HG03103 (cell line): ENCODE measurements around the gene TMEM161A.

Experiments used
- ATAC-seq: cut with Tn5 transposase; IDR thresholded peaks from one replicate; pipeline ENCODE4 v1.9.1; 2021; ENCODE audit warnings: low read depth; ENCODE audit not compliant: unreplicated experiment

Gene TMEM161A

DNA sequence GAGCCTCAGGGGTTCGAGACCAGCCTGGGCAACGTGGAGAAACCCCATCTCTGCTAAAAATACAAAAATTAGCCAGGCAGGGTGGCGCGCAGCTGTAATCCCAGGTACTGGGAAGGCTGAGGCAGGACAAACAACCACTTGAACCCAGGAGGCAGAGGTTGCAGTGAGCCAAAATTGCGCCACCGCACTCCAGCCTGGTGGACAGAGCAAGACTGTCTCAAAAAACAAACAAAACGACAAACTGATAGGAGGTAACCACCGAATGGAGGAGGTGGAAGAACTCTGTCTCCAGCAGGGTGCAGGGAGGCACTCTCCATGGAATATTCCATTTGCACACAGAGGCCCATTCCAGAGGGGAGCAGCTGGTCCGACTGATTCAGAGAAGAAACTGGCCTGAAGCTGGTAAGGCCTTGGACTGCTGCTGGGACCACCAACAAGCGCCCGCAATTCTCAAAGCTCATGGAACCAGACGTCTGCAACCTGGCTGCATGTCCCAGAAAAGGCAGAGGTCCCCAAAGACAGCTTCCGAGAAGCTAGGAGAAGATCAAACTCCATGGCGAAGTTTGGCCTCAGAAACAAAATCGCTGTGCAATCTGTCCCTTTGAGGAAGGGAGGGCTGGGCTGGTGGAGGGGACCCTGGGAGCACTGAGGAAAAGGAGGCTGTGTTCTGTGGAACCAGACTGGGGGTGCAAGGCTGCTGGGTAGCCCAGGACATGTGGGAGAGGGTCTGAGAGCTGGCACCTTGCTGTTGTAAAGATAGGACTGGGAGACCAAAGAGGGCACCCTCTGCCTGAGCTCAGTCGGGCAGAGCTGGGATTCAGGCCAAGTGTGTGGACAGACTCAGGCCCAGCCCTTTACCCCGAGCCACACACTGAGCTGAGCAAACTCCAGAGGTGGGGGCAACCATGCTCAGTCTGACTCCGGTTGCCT is 39.3 kb downstream of the TMEM161A start:
- no peak for ATAC-seq

DNA sequence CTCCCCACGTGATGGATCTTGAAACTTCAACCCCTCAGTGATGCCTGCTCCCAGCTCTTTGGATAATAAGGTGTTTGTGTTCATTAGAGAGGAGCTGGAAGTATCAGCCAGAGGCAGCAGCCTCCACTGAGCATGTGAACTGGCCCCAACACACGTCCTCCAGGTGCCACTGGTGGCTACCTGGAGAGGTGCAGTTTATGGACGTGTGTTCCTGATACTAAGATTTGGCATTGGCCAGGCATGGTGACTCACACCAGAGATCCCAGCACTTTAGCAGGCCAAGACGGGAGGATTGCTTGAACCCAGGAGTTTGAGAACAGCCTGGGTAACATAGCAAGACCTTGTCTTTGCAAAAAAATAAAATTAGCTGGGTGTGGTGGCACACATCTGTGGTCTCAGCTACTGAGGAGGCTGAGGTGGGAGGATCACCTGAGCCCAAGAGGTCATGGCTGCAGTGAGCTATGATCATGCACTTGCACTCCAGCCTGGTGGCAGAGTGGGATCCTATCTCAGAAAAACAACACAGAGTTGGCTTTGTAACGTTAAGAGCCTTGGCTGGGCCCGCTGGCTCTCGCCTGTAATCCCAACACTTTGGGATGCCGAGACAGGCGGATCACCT is 40.1 kb downstream of the TMEM161A start:
- ATAC-seq, result no peak

DNA sequence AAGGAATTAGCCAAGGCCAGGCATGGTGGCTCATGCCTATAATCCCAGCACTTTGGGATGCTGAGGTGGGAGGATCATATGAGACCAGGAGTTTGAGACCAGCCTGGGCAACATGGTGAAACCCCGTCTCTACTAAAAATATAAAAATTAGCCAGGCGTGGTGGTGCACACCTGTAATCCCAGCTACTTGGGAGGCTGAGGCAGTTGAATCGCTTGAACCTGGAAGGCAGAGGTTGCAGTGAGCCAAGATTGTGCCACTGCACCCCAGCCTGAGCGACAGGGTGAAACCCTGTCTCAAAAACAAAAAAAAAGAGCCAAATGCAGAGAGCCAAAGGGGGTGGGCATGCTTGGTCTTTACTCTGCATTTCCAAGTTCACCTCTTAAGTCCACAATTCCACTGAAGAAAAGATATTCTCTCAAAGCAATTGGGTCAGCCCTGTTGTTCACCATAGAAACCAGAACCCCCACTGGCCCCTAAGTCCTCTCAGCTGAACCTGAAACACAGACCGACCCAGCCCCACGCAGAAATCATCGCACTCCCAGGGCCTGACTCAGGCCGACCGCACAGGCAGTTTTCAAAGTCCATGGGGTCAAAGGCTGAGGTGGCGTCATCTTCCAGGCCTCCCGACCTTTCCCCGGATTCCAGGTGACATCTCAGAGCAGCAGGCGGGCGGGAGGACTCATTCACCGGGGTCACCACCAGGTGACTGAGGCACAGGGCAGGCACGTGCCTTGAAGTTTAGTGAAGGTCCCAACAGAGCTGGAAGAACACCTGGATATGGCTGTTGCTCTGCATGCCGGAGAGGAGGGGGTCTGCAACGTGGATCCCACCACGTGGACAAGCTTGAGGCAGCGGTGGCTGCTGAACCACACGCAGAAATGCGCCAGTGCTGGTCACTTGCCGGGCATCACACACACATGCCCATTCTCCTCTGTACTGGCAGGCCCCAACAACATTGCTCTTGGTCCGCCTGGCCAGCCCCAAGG is 41.3 kb downstream of the TMEM161A start:
- no peak for ATAC-seq

DNA sequence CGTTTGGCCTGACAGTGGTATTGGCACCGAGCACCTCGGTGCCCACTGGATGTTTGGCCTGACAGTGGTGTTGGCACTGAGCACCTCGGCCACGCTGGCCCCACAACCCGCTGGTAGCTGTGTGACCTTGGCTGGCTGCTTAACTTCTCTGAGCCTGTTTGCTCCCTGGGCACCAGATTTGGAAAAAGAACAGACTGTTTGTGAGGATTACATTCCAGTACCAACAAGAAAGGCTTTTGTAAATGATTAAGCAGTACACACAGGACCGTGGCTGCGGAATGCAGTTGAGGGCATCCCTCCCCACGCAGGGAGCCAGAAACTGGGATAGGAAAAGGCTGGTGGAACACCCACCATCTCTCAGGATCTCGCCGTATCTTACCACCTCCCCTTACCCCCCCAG is 42.6 kb downstream of the TMEM161A start:
- ATAC-seq, result no peak

DNA sequence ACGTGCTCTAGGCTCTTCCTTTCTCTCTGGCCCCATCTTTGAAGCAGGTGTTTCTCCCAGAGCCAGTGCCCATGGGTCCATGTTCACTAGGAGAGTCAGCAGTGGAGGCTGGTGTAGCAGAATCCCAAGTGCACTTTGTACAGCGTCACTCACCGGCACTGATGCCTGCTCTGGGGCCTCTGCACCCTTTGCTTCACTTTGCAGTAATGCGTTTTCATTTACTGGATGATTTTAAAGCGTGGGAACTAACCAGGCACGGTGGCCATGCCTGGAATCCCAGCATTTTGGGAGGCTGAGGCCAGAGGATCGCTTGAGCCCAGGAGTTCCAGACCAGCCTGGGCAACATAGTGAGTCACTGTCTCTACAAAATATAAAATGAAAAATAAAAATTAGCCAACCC is 43.8 kb downstream of the TMEM161A start:
- no peak for ATAC-seq

- no peak for ATAC-seq
Measured at GRCh38 chr19:19087676-19088075, 50.6 kb downstream of the TMEM161A start.

- ATAC-seq, result no peak
Measured at GRCh38 chr19:19083413-19084178, 54.7 kb downstream of the TMEM161A start.

DNA sequence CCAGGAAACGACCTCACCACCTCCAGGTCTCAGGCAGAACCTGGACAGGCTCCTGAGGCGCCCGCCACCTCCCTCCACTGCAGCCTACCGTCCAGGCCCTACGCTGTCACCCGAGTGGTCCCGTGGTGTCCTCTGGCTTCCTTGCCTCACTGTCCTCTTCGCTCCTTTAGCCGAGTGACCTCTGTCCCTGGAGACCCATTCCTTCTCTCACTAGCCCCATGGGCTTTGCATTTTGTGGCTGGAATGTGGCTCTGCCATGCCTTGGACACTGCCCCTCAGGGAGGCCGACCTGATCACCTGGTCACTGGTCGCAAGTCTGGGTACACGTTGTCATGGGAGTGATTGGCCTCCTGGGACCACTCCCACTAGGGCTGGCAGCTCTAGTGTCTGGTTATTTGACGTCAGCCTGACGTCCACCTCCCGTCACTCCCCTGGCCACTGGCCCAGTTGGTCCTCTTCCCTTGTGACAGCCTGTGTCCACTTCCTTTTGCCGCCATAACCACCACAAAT is 56.6 kb downstream of the TMEM161A start:
- no peak for ATAC-seq

GRCh38 chr19:19079571-19079970 is 58.7 kb downstream of the TMEM161A start:
- ATAC-seq, result no peak

DNA sequence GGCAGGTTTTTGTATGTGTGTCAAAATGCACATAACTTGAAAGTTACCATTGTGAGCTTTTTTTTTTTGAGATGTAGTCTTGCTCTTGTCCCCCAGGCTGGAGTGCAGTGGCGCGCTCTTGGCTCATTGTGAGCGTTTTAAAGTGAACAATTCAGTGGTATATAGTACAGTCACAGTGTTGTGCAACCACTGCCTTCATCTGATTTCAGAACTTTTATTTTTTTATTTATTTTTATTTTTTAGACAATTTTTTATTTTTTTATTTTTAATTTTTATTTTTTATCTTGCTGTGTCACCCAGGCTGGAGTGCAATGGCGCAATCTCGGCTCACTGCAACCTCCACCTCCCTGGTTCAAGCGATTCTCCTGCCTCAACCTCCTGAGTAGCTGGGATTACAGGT is 59.5 kb downstream of the TMEM161A start:
- no peak for ATAC-seq

- no peak for ATAC-seq
Measured at GRCh38 chr19:19077103-19077502, 61.2 kb downstream of the TMEM161A start.

GRCh38 chr19:19076476-19076875 is 61.8 kb downstream of the TMEM161A start:
- no peak for ATAC-seq

- no peak for ATAC-seq
Measured at GRCh38 chr19:19075126-19075525, 63.2 kb downstream of the TMEM161A start.

DNA sequence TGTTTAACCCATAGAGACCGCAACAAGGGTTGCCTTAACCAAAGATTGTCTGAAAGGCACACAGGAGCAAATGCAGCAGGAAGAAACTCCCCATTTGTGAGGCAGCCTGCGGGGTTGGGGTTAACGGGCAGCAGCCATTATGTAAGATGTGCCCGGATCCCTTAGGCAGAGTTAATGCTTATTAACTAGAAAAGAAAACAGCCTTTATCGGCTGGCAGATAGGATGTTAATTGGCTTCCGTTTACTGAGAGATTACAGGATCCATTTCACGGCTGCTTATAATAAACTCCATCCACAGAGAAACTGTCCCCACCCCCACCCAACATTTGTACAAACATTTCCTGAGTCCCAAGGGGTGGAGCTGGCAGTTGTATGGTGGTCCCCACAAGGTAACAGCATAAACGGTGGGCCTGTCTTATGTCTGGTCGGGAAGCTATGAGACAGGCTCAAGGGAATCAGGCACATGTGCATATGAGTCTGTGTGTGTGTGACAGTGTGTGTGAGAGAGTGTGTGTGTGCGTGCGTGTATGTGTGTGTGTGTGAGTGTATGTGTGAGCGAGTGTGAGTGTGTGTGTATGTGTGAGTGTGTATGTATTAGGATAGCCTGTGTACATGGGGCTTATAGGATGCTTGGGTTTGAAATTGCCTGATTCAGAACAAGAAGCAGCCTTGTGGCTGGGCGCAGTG is 63.9 kb downstream of the TMEM161A start:
- ATAC-seq, result no peak

DNA sequence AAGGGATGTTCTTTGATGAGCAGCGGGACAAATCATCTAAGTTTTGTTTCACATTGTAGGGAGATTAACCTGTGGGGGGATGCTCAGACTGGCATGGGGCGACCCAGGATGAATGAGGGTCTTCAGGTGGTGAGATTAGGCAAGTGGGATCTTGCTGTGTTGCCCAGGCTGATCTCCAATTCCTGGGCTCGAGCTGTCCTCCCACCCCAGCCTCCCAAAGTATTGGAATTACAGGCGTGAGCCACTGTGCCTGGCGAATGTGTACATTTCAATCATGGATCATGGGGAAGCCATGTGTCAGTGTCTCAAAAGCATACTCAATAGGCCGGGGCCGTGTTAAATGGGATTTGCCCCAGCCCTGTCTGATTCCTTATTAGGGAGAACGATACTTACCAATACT is 66.4 kb downstream of the TMEM161A start:
- ATAC-seq, result no peak
